Uterus (tissue), 2 donors: ENCODE data around the gene EZH2.

ENCODE experiments used
- POLR2A ChIP-seq, 2 donors: fragments of 450-650 bp; IDR thresholded peaks; one replicate each; pipeline ENCODE4 v1.6.1; 2016; ENCODE audit warnings: antibody characterized with exemption in 2 of 2, mild to moderate bottlenecking in 1 of 2, moderate library complexity in 1 of 2
- TF ChIP-seq, protein P1 (sequence below), 4 experiments: fragments of 200-600 bp in 2 of 4; fragments of 450-650 bp in 2 of 4; sonication (generic) in 2 of 4; IDR thresholded peaks; one replicate each; pipeline ENCODE4 v1.5.1; 2016 to 2019; ENCODE audit warnings: antibody characterized with exemption in 4 of 4, mild to moderate bottlenecking in 2 of 4, moderate library complexity in 1 of 4

DNA sequence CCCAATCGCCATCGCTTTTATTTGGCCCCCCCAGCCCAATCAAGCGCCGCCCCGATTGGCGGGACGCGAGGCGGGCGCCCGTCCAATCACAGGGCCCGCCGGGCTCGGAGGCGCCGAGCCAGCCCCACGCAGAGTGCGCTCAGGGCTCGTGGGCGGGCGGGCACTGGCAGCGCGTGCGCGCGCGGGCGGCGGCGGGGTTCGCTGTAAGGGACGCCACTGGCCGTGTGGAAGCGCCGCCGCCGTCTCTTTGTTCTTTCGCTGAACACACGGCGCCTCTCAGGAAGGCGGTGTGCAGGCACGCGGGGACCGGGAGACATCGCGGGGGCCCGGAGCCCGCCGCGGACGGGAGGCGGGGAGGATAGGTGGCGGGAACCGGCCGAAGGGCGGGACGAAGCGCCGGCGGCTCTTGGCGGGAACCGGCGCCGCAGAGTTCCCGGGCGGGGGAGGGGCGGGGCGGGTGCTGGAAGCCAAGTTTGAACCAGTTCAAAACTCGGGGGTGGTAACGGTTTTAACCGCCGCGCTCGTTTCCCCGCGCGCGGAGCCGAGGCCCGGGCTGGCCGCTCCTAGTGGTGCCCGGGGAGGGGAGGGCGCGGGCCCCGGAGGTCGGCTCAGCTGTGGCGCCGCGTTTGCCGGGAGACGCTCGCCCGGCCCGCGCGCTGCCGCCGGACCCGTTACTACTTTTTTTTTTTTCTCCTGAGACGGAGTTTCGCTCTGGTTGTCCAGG, 370 bp upstream of the EZH2 start:
- TF ChIP-seq, protein P1, sequence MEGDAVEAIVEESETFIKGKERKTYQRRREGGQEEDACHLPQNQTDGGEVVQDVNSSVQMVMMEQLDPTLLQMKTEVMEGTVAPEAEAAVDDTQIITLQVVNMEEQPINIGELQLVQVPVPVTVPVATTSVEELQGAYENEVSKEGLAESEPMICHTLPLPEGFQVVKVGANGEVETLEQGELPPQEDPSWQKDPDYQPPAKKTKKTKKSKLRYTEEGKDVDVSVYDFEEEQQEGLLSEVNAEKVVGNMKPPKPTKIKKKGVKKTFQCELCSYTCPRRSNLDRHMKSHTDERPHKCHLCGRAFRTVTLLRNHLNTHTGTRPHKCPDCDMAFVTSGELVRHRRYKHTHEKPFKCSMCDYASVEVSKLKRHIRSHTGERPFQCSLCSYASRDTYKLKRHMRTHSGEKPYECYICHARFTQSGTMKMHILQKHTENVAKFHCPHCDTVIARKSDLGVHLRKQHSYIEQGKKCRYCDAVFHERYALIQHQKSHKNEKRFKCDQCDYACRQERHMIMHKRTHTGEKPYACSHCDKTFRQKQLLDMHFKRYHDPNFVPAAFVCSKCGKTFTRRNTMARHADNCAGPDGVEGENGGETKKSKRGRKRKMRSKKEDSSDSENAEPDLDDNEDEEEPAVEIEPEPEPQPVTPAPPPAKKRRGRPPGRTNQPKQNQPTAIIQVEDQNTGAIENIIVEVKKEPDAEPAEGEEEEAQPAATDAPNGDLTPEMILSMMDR (IDR thresholded peaks at IDR 0.05): peak in 1 of 4 experiments; percentile 1
- peak; percentile 74 to 90 for TF ChIP-seq POLR2A (IDR thresholded peaks at IDR 0.05)
